ENCODE data around the gene GJC3. TPM values are rescaled to one million over a fixed set of nuclear protein-coding genes. Genes with fewer than 3 reads are reported as not detected.
"Not testable (repeated sequence)": the region's sequence is repeated elsewhere in the genome, so short reads cannot be mapped to it uniquely, and the experiment has no call there.

Gene GJC3
- total and polyA plus RNA-seq, 3 donors from 2014 or later, result 0.43 to 0.79 (median 0.71) TPM

DNA sequence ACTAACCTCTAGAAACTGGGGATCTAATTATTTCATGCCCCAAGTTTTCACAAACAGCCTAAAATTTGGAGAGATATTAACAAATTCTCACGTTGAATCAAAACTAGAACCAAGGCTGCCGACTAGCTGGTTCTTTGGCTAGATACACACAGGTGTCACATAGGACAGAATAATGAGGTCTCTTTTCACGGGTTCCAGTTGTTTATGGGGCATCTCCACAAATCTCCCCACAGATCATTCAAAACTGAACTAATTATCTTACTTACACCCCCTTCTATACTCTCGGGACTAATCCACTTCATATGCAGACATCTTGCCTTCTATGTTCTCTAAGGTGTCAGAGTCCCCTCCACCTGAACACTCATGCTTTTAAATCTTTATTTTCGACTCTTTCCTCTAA lies 36.1 kb downstream of the GJC3 start:
- intact Hi-C loops (cut with DNase I; ENCODE audit: low total_unique reads), result no loop called here
- Histone ChIP-seq H3K9me3 (no peaks in the 10 kb centered on the region), H3K36me3 (ENCODE audit: low read depth, missing control alignments) (no peaks in the 10 kb centered on the region), H3K27me3 (no peaks in the 10 kb centered on the region), H3K4me3 (no peak overlapping the region), H3K4me1 (no peaks in the 10 kb centered on the region), H3K27ac (no peak overlapping the region)
- TF ChIP-seq, protein P1, sequence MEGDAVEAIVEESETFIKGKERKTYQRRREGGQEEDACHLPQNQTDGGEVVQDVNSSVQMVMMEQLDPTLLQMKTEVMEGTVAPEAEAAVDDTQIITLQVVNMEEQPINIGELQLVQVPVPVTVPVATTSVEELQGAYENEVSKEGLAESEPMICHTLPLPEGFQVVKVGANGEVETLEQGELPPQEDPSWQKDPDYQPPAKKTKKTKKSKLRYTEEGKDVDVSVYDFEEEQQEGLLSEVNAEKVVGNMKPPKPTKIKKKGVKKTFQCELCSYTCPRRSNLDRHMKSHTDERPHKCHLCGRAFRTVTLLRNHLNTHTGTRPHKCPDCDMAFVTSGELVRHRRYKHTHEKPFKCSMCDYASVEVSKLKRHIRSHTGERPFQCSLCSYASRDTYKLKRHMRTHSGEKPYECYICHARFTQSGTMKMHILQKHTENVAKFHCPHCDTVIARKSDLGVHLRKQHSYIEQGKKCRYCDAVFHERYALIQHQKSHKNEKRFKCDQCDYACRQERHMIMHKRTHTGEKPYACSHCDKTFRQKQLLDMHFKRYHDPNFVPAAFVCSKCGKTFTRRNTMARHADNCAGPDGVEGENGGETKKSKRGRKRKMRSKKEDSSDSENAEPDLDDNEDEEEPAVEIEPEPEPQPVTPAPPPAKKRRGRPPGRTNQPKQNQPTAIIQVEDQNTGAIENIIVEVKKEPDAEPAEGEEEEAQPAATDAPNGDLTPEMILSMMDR (IDR thresholded peaks at IDR 0.05), result no peak
- no peak for TF ChIP-seq POLR2A (IDR thresholded peaks at IDR 0.05)
- 70 to 73% methylated on average over 5 of the region's 5 CpGs for WGBS, 2 donors
- no peak for DNase-seq

- H3K27ac ChIP-seq; H3K36me3 ChIP-seq (ENCODE audit: low read depth, missing control alignments); intact Hi-C loops (cut with DNase I; ENCODE audit: low total_unique reads); H3K4me1 ChIP-seq; DNase-seq; H3K9me3 ChIP-seq; H3K4me3 ChIP-seq; H3K27me3 ChIP-seq: not testable (repeated sequence)
- 88 to 93% methylated on average over 2 of the region's 2 CpGs for whole genome bisulfite sequencing, 2 donors
These were observed 39.1 kb downstream of the GJC3 start for GRCh38 chr7:99890348-99890747.

GRCh38 chr7:99888366-99888765 lies 41.1 kb downstream of the GJC3 start:
- 88% methylated on average over 19 of the region's 29 CpGs; no CpG with 5 or more reads in 1 of the 2 donors for WGBS, 2 donors
- H3K4me3 ChIP-seq; H3K27ac ChIP-seq; H3K9me3 ChIP-seq; intact Hi-C loops (cut with DNase I; ENCODE audit: low total_unique reads); DNase-seq; H3K4me1 ChIP-seq; H3K27me3 ChIP-seq; H3K36me3 ChIP-seq (ENCODE audit: low read depth, missing control alignments): not testable (repeated sequence)

- intact Hi-C loops (cut with DNase I; ENCODE audit: low total_unique reads), result no loop called here
- Histone ChIP-seq H3K36me3 (ENCODE audit: low read depth, missing control alignments) (no peaks in the 10 kb centered on the region), H3K4me1 (no peaks in the 10 kb centered on the region), H3K27me3 (no peaks in the 10 kb centered on the region), H3K9me3 (no peaks in the 10 kb centered on the region), H3K4me3 (no peak overlapping the region), H3K27ac (no peak overlapping the region)
- no peak for DNase-seq
- 61 to 67% methylated on average over 4 of the region's 4 CpGs for WGBS, 2 donors
- TF ChIP-seq, protein P1 (IDR thresholded peaks at IDR 0.05), result no peak
- no peak for TF ChIP-seq POLR2A (IDR thresholded peaks at IDR 0.05)
These were observed 48.0 kb downstream of the GJC3 start for GRCh38 chr7:99881370-99881769.

GRCh38 chr7:99876933-99877332 lies 52.5 kb downstream of the GJC3 start, which contains the start of gene OR2AE1:
OR2AE1 (minus strand) TSS chr7:99877033; CDS start chr7:99877033, 0 bp downstream.
- no peak within 1 kb of the TSS for H3K4me3 ChIP-seq
- no peak for DNase-seq
- H3K36me3 ChIP-seq (ENCODE audit: low read depth, missing control alignments), result no peaks in the 10 kb centered on the region
- no peaks in the 10 kb centered on the region for H3K27me3 ChIP-seq
- H3K4me1 ChIP-seq, result no peaks in the 10 kb centered on the region
- no peak within 1 kb of the TSS for H3K27ac ChIP-seq
- 82 to 83% methylated on average over 3 of the region's 3 CpGs for whole genome bisulfite sequencing, 2 donors
- H3K9me3 ChIP-seq, result no peaks in the 10 kb centered on the region
- intact Hi-C loops (cut with DNase I; ENCODE audit: low total_unique reads), result no loop called here
- TF ChIP-seq POLR2A (IDR thresholded peaks at IDR 0.05), result no peak
- TF ChIP-seq, protein P1 (IDR thresholded peaks at IDR 0.05), result no peak

DNA sequence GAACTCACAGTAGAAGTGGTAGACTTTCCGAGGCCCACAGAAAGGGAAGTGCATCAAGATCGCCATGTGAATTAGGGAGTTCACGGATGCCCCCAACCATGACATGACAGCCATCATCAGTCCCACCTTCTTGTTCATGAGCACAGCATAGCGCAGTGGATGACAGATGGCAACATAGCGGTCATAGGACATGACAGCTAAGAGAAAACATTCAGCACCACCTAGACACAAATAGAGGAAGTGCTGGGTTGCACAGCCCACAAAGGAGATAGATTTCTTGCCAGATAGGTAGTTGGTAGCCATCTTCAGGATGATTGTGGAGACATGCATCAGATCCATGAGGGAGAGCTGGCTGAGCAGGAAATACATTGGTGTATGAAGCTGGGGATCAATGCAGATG lies 52.9 kb downstream of the GJC3 start:
- no peak for DNase-seq
- intact Hi-C loops (cut with DNase I; ENCODE audit: low total_unique reads), result no loop called here
- 89 to 90% methylated on average over 5 of the region's 5 CpGs for WGBS, 2 donors

More for the DNA sequence above, 52.9 kb downstream of the GJC3 start:
- no peaks in the 10 kb centered on the region for H3K9me3 ChIP-seq
- no peaks in the 10 kb centered on the region for H3K36me3 ChIP-seq (ENCODE audit: low read depth, missing control alignments)
- H3K27me3 ChIP-seq, result no peaks in the 10 kb centered on the region
- H3K4me1 ChIP-seq, result no peaks in the 10 kb centered on the region
- H3K27ac ChIP-seq, result no peak overlapping the region
- H3K4me3 ChIP-seq, result no peak overlapping the region
- no peak for TF ChIP-seq POLR2A (IDR thresholded peaks at IDR 0.05)
- TF ChIP-seq, protein P1 (IDR thresholded peaks at IDR 0.05), result no peak
